Measurements from ENCODE around the gene EIF4E1B.

DNA sequence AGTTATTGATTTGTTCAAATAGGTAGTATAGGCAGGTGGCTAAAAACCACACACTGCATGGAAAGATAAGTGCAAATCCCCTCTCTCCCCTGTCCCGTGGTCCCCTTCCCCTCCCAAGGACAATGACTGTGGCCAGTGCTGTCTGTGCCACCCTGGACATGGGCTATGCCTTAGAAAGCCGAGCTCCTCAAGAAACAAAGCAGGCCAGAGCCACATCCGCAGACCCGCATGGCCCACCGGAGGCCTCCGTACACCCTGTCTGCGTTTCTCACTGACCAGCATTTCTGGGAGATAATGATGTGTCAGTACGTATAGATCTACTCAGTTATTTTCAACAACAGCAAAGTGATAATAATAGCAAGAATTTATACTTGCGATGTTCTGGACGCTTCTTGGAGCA is 33.1 kb downstream of the EIF4E1B start:
- TF ChIP-seq, protein P1, sequence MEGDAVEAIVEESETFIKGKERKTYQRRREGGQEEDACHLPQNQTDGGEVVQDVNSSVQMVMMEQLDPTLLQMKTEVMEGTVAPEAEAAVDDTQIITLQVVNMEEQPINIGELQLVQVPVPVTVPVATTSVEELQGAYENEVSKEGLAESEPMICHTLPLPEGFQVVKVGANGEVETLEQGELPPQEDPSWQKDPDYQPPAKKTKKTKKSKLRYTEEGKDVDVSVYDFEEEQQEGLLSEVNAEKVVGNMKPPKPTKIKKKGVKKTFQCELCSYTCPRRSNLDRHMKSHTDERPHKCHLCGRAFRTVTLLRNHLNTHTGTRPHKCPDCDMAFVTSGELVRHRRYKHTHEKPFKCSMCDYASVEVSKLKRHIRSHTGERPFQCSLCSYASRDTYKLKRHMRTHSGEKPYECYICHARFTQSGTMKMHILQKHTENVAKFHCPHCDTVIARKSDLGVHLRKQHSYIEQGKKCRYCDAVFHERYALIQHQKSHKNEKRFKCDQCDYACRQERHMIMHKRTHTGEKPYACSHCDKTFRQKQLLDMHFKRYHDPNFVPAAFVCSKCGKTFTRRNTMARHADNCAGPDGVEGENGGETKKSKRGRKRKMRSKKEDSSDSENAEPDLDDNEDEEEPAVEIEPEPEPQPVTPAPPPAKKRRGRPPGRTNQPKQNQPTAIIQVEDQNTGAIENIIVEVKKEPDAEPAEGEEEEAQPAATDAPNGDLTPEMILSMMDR (IDR thresholded peaks at IDR 0.05) = no peak
- TF ChIP-seq EZH2 (IDR thresholded peaks at IDR 0.05; ENCODE audit: borderline replicate concordance, insufficient read depth, low read depth, low read length, poor library complexity, severe bottlenecking) = no peak
